NCI-H2171 treated with DMSO at 0.1 percent for 48 hours (cell line): ENCODE results near the gene CHRNA5.
"Not testable (repeated sequence)": the region's sequence is repeated elsewhere in the genome, so short reads cannot be mapped to it uniquely, and the experiment has no call there.

Source experiments
- DNase-seq: peaks from one replicate; lab custom pipeline; 2025; lab: John Stamatoyannopoulos, UW

CHRNA5 gene

GRCh38 chr15:78565097-78565950 lies at the start of gene CHRNA5:
Gene CHRNA5, plus strand, starts transcription at chr15:78565520. Its CDS starts 200 bp downstream, at chr15:78565720.
- DNase-seq = peak; percentile 88

GRCh38 chr15:78520035-78520434 lies 45.3 kb upstream of the CHRNA5 start:
- DNase-seq = not testable (repeated sequence)

- no peak for DNase-seq
Observed at GRCh38 chr15:78524230-78524629, 41.1 kb upstream of the CHRNA5 start.

GRCh38 chr15:78527325-78527724 lies 38.0 kb upstream of the CHRNA5 start:
- no peak for DNase-seq

- no peak for DNase-seq
Observed at GRCh38 chr15:78533331-78533730, 32.0 kb upstream of the CHRNA5 start.

GRCh38 chr15:78536134-78536533 lies 29.2 kb upstream of the CHRNA5 start:
- DNase-seq = no peak

- DNase-seq = no peak
Observed at GRCh38 chr15:78537266-78537905, 27.9 kb upstream of the CHRNA5 start.

- DNase-seq = no peak
Observed at GRCh38 chr15:78538358-78538757, 27.0 kb upstream of the CHRNA5 start.

GRCh38 chr15:78539464-78540140 lies 25.7 kb upstream of the CHRNA5 start:
- not testable (repeated sequence) for DNase-seq

GRCh38 chr15:78540141-78540870 lies 25.0 kb upstream of the CHRNA5 start, which contains the start of gene PSMA4:
Gene PSMA4, plus strand, starts transcription at chr15:78540444. Its CDS starts 1,484 bp downstream, at chr15:78541928.
- peak; percentile 89 for DNase-seq

GRCh38 chr15:78540871-78541743 lies 24.2 kb upstream of the CHRNA5 start:
- DNase-seq = no peak

- no peak for DNase-seq
Observed at GRCh38 chr15:78541744-78542034, 23.6 kb upstream of the CHRNA5 start.

- no peak for DNase-seq
Observed at GRCh38 chr15:78542647-78543046, 22.7 kb upstream of the CHRNA5 start.

- DNase-seq = no peak
Observed at GRCh38 chr15:78550194-78550593, 15.1 kb upstream of the CHRNA5 start.

- no peak for DNase-seq
Observed at GRCh38 chr15:78550815-78551214, 14.5 kb upstream of the CHRNA5 start.

- no peak for DNase-seq
Observed at GRCh38 chr15:78551902-78552301, 13.4 kb upstream of the CHRNA5 start.

GRCh38 chr15:78552597-78552996 lies 12.7 kb upstream of the CHRNA5 start:
- no peak for DNase-seq

- not testable (repeated sequence) for DNase-seq
Observed at GRCh38 chr15:78560201-78560600, 5.1 kb upstream of the CHRNA5 start.

GRCh38 chr15:78561490-78561889 lies 3.8 kb upstream of the CHRNA5 start:
- no peak for DNase-seq

GRCh38 chr15:78563092-78563491 lies 2.2 kb upstream of the CHRNA5 start:
- DNase-seq = no peak

GRCh38 chr15:78564743-78565096 lies 600 bp upstream of the CHRNA5 start:
- no peak for DNase-seq
